22Rv1 (cell line): ENCODE results near the gene IGSF21.

Source experiments
- ZFX ChIP-seq: fragments of 450-650 bp; IDR thresholded peaks from 2 replicates; pipeline ENCODE4 v1.6.1; 2017; ENCODE audit warnings: antibody characterized with exemption, borderline replicate concordance
- TF ChIP-seq, protein P1 (sequence below): fragments of 450-650 bp; IDR thresholded peaks from 2 replicates; pipeline ENCODE4 v1.5.1; 2017; ENCODE audit warnings: mild to moderate bottlenecking

DNA sequence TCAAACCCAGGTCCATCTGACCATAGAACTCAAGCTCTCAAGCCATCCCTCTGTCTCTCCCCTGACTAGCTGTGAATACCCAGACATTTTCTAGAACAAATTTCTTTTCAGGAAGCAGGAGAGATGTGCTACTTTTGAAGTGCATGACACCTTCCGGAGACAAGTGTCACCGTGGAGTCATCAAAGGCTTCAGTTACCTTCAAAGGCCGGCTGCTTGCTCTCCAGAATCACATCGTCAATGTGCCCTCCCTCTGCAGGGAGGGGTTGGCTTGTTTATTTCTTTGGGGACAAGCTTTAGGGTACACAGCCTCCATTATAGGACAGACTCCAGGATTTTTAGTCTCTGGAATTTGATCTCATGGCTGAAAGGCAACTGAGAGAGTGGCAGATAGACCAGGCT, 37.7 kb upstream of the IGSF21 start:
- TF ChIP-seq, protein P1, sequence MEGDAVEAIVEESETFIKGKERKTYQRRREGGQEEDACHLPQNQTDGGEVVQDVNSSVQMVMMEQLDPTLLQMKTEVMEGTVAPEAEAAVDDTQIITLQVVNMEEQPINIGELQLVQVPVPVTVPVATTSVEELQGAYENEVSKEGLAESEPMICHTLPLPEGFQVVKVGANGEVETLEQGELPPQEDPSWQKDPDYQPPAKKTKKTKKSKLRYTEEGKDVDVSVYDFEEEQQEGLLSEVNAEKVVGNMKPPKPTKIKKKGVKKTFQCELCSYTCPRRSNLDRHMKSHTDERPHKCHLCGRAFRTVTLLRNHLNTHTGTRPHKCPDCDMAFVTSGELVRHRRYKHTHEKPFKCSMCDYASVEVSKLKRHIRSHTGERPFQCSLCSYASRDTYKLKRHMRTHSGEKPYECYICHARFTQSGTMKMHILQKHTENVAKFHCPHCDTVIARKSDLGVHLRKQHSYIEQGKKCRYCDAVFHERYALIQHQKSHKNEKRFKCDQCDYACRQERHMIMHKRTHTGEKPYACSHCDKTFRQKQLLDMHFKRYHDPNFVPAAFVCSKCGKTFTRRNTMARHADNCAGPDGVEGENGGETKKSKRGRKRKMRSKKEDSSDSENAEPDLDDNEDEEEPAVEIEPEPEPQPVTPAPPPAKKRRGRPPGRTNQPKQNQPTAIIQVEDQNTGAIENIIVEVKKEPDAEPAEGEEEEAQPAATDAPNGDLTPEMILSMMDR: no peak
- TF ChIP-seq ZFX: no peak
